MM.1S (cell line): ENCODE results near the gene CADM2.

Source experiments
- CTCF ChIP-seq: fragments of 300-600 bp; sonication (generic); IDR thresholded peaks from 2 replicates; pipeline ENCODE4 v1.5.1; 2016; ENCODE audit warnings: antibody characterized with exemption, low read length, mixed read lengths
- EZH2 ChIP-seq: fragments of 300-600 bp; sonication (generic); optimal IDR thresholded peaks from 2 replicates; pipeline ENCODE3; 2017; ENCODE audit warnings: low read depth, mild to moderate bottlenecking, antibody characterized with exemption, low read length, mixed read lengths
- EZH2phosphoT487 ChIP-seq: fragments of 300-600 bp; sonication (generic); IDR thresholded peaks from 2 replicates; pipeline ENCODE4 v1.6.1; 2018; ENCODE audit warnings: antibody characterized with exemption, low read length

- TF ChIP-seq CTCF (no peak), EZH2 (no peak), EZH2phosphoT487 (no peak)
Observed at GRCh38 chr3:85312331-85312730, 353.5 kb downstream of the CADM2 start.
